Stimulated activated CD4-positive, alpha-beta T cell treated with anti-CD3 and anti-CD28 coated beads, Interleukin-4, amount 100 ng/mL, for 4 hours (primary cell): ENCODE results near the gene PTPN13.

ENCODE experiments used
- DNase-seq, 2 experiments: peaks; one replicate each; pipeline ENCODE4 v3.0.0-alpha.2; 2020

Gene PTPN13

DNA sequence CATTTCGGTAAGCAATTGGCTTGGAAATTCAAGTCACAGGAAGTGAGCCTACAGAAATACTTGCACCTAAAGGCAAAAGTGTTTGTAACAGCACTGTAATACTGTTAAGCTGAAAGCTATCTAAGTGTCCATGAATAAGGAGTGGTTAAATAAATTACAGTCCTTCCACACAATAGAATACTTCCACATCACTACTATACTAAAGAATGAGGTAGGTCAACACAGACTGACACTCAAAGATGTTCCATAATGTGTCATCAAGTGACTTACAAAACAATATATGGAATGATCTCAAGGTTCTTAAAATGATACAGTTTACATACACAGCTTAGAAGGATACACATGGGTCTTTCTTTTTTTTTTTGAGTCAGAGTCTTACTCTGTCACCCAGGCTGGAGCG is 228.0 kb downstream of the PTPN13 start:
- DNase-seq: no peak

DNA sequence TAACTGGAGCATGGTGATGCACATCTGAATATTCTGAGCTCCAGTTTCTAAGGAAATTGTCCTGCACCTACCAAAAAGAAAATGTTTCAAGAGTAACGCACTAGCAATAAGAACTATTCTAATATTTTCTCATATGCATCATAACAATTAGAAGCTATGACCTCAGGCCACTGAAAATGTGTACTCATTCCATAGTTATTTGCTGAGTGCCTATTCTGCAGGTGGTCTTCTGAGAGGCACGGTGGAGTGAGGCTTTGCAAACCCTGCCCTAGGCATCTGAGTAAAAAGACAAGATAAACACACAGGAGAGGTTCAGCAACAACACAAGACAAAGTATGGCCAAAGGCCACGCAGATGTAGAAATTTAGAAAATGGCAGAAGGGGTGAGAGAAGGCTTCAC is 231.4 kb downstream of the PTPN13 start:
- DNase-seq: no peak

DNA sequence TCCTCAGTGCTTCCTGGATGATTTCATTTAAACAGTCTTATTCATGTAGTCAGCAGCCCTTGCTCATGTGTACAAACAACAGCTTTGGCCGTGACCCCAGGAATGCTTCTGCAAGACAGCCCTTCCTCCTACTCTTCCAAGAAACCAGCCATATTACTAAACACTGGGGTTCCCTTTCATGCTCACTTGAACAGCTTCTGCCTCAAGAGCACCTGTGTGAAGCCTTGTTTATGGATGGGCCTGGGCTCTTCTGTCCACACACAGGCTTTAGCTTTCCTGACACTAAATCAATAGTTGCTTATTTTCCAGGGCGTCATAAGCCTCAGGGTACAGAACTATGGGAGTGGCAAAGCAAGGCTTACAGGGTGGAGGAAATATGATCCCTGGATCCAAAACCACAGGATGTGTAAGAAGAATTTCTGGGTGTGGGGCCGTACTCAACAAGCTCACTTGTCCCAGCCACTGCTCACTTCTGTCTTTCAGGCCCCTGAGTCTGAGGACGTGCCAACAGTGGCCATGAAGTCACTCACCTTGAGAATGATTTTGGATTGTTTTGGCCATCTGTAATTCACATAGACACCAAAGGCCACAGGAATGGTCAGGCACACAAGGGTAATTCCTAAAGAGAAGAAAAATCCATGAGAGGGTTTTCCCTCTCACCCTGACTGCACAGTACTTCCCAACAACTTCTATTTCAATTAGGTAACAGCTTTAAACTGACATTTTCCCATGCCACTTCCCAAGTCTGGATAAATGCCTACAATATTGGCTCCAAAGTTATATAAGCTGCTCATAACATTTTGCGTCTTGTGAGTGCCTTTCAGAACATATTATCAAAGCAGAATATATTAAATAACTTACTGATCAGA is 237.4 kb downstream of the PTPN13 start:
- DNase-seq: no peak

DNA sequence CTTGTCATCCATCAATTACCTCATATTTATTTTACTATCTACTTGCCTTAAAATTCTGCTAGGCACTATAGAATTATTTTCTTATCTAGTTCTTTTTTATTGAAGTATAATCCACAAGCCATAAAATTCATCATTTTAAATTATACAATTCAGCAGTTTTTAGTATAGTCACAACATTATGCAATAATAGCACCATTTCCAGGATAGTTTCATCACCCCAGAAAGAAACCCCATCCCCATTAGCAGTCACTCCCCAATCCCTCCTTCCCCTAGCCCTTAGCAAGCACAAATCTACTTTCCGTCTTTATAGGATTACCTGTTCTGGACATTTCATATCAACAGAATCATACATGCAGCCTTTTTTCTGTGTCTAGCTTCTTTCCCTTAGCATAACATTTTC is 239.5 kb downstream of the PTPN13 start:
- DNase-seq: no peak

DNA sequence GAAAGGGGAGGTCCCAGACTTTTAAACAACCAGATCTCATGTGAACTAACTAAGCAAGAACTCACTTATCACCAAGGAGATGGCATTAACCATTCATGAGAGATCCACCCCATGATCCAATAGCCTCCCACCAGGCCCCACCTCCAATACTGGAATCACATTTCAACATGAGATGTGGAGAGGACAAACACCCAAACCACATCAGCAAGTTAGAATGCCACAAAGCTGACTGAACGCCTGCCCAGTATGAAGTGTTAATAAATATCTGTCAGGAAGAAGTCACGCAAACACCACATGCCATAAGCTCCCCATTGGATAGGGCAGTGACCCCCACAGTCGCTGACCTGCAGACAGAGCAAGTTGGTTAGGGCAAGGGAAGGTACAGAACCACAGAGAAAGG is 240.8 kb downstream of the PTPN13 start:
- DNase-seq: no peak

DNA sequence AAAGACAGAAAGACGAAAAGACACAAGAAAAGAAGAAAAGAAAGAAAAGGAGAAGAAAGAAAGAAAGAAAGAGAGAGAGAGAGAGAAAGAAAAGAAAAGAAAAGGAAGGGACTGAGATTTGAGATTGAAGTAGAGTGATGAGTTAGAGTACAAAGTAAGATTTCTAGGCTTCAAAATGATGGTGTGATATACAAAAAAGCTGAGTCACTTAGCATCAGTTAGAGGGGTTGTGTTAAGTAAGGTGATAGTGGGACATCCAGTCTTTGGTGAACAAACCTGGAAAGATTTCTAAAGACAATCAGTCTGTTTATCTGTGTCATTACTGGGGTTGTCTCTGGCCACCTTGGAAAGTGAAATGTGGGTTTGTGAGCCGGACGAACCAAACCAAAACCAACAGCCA is 241.6 kb downstream of the PTPN13 start:
- DNase-seq: no peak

DNA sequence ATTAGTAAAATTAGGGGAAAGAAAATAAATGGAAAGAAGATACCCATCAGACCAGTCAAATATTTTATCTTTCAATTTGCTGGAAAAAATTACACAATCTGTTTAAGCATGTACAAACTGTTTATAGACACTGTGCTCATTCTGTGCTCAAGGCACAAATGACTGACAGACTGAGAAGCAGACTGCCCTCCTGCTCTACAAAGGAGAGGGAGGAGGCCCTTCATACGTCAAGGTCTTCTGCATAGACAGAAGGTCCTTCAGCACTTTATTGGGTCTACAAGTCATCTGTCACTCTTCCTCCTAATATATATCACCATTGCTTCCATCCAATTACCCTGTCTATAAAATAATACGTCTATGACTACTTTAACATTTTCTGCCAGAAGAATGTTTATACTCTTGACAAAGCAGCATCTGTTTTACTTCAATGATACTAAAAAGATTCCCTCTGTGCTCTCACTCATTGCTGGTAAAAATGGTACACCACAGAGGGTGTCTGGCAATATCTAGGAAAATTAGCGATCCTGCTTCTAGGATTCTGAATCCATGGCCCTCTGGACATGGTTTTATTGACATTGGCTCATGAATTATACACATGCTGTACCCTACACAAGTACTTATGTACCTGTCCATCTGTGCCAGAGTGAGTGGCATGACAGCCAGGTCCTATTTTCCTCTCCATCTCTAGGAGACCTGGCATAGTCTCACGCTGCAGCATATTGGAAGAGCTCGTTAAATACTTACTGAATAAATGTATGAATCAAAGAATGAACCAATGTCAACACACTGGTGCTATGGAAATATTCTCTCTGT is 243.8 kb downstream of the PTPN13 start:
- DNase-seq: no peak

DNA sequence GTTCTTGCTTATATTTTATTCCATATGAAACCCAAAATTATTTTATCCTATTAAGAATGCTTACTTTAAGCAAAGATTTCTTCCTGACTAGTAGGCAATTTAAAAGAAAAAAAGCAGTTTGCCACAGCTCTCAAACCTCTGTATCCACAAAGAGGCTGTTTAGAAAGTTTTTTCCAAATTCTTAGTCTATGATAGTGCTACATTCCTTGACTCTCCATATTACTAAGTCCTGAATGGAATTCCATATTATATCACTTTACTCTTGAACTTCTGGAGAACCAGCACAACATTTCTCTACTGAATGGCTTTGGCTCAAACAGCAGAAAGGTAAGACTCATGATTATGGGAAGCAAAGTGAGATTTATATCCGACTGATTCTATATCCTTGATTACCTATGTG is 246.7 kb downstream of the PTPN13 start:
- DNase-seq: no peak

DNA sequence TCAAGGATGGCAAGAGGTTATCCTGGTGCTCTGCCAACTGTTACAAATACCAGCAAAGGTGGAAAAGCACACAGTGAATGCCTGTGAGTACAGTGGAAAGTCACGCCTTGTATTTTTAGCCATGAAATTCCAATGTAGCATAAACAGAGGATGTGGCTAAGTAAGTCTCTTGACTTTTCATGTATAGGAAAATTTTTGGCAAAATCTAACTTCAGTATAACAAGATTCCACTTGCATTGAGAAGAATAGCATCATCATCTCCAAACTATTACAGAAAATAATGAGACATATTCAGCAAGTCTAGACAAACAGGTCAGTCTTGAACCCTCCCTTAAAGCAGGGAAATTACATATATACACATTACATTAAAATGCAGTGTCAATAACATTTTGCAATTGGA is 247.2 kb downstream of the PTPN13 start:
- no peak for DNase-seq

DNA sequence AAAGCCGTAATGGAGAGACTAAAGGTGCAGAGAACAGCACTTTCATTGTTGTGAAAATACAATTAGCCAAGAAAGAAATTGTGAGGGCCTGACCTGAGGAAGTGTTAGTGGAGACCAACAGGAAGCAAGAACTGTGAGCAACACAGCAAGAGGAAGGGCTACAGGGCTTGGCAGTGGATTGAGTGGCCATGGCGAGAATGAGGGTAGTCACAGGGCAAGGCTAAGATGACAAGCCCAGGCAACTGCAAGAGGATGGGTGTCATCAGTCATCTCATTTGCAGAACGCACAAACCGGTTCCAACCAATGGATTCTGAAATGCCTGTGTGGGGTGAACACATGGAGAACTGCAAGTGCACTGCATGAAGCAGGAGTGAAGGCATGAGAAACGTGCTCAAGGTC is 251.5 kb downstream of the PTPN13 start:
- no peak for DNase-seq

DNA sequence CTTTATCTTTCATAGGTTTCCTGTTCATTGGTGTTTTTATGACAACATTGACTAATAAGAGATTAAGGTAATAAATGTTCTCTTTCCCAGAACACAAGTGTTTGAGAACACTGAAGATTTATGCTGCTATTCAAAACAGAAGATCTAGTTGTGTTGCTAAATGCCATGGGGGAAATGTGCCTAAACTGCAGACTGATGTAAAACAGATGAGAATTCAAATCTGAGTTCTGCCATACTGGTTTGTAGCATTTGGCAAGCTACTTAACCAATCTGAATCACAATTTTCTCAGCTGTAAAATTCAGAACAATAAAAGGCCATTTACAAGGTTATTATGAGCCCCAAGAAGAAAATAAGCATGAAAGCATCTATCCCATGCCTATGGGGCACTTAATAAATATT is 252.8 kb downstream of the PTPN13 start:
- DNase-seq: no peak

DNA sequence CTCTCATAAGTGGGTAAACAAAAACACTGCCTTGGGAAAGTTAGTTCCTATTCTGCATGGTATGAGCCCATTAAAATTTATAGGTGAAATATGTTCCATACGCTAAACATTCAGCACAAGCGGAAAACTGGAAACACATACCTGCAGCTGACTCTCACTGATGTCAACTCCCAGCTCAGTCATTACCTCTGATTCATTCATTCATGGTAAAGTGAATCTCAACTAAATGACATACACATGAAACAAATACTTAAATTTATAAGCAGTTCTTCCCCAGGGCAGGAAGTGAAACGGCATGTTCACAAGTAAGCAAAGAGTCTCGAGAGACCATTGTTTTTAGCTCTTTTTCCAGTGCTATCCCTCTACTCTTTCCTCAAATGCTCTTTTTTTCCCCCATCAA is 253.5 kb downstream of the PTPN13 start:
- DNase-seq: no peak

DNA sequence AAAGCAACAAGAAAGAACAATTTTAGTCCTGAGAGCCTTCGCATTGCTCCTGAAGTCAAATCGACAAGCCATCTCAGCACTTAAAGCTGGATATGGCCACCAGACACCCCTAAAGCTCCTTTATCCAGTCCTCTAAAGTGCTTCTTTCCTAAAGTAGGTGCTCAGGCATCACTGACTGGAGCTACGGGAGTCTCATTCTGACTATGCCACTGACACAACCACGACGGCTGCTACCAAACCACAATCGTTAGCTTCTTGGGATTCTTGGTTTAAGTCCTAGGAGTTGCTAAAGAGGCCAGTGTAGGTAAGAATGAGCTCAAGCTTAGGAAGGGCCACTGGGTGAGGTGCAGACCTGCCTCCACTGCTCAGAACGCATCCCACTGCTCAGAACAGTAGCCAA is 254.0 kb downstream of the PTPN13 start:
- DNase-seq: no peak

DNA sequence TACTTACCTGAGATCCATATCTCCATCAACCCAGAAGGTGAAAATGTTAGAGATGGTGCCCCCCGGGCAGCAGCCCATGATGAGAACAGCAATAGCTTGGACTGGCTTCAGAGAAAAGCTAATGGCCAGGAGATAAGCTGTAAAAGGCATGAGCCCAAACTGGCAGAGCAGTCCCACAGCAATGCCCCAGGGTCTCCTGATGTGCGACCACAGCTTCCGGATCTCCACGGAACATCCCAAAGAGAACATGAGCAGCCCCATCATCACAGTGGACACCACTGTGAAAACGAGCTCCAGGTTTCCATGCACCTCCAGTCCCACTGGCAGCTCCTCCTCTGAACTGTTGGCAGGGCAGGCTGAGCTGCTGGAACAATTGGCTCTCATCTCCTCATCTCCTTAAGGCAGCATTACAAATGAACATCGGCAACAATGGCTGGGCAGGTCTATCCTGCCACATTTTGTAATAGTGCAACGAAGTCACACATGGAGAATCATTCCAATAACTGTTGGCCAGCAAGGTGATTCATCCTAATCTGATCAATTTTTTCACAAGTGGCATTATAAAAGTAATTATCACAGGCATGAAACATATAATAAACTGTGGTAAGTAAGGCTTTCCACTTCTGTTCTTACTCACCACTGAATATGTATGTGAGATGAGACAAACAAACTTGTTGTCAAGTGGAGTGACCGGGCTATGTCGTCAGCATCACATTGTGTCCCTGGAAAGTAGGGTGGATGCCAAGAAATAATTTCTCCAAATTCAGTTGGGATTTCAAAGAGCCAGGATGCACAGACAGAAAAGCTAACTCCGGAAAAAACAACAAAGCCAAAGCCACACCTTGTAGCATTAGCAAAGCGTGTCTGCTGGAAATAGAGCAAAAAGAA is 254.9 kb downstream of the PTPN13 start, which contains the start of gene SLC10A6:
Gene SLC10A6, minus strand, starts transcription at position 653 of the 888 bp plus-strand sequence. Its CDS starts 269 bp downstream, at position 384.
- no peak for DNase-seq

DNA sequence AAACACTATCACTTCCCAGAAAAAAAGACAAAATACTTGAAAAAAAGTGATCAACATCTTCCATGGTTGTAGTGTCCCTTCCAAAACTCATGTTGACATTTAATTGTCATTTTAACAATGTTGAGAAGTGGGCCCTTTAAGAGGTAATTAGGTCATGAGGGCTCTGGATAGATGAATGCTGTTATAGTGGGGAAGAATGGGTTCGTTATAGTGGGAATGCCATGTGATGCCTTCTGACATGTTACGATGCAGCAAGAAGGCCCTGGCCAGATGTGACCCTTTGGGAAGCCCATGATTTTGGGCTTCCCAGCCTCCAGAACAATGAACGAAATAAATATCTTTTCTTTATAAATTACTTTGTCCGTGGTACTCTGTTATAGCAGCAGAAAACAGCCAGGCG is 259.1 kb downstream of the PTPN13 start:
- no peak for DNase-seq

DNA sequence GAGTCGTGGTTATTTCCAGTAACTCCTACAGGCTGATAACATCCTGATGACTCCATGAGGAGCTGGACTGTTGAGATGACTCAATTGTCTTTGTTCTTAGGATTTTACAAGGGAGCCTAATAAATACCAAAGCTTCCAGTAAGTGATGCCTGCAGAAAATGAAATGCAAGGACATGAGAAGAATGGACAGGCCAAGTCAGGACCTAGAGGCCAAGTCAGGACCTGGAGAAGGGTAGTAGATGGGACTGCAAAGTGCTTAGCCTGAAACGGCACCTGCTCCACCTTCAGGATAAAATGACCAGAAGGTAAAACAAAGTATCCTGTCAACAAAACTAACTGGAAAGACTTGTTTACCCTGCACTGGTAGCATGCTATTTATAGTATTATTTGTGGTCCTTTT is 261.5 kb downstream of the PTPN13 start:
- DNase-seq: no peak

DNA sequence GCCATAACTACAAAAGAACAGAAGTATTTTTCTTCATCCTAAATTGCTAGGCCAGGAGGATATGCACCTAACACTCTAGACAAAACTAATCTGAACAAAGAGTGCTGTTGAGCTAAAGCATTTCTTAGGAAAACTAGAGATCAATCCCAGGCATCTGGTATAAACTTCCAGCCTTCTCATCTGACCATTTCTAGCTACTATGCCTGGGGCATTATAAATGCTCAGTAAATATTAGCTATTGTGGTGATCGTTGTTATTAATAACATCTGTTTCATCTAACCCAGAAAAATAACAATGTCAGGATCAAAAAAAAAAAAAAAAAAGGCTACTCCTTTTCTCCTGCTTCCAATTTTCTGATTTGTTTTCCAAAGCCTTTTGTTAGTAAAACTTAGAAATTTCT is 262.8 kb downstream of the PTPN13 start:
- no peak for DNase-seq

DNA sequence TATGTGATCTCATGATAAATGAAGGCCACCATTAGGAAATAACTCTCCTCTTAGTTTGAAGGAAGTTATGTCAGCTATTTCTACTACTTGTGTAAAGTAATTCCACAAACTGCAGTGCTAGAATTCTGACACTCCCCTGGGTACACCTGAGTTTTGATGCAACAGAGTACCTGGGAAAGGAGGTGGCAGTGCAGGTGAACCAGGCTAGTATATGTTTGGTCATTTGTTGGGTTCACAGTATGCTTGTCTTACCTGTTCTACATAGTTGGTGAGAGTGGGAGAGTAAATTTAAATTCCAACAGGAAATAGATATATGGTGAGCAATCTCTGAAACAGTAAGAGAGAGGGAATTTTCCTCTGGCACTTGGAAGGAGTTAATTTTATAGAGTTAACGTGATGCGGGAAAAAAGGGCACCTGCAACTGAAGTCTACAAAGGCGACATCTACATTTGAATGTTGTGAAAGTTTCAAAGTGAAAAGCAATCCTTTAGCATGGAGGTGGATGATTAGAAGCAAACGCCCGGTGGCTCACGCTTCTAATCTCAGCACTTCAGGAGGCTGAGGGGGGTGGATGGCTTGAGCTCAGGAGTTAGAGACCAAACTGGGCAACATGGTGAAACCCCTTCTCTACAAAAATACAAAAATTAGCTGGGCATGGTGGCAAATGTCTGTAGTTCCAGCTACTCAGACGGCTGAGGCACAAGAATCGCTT is 263.4 kb downstream of the PTPN13 start:
- DNase-seq: no peak
